Measurements from ENCODE around the gene EXOC6B. TPM values are rescaled to one million over a fixed set of nuclear protein-coding genes. Genes with fewer than 3 reads are reported as not detected.

Gene EXOC6B
- total RNA-seq, 4 donors from 2014 or later, result 15.7 to 58.4 (median 37.9) TPM

- DNase-seq, result no peak
- Histone ChIP-seq H3K27ac (no peak overlapping the region), H3K27me3 (no peaks in the 10 kb centered on the region), H3K36me3 (peaks cover 0 to 6% (median 0%) of the 10 kb centered on the region in 4 donors), H3K9me3 (peaks cover 7 to 8% of the 10 kb centered on the region in 2 donors), H3K4me1 (no peaks in the 10 kb centered on the region), H3K4me3 (no peak overlapping the region)
- in situ Hi-C loops (cut with MboI; ENCODE audit: low pct_ligation_motif_present in 1 of 4, low pct_unique_long_range_greater_than_20kb in 1 of 4, low sequenced_read_pairs in 3 of 4), result no loop called here
- 73 to 84% methylated on average over 6 of the region's 6 CpGs for WGBS, 2 donors (ENCODE audit: low coverage in 1 of 2)
- intact Hi-C loops (cut with DNase I; ENCODE audit: low total_unique reads), result no loop called here
- TF ChIP-seq CTCF (IDR thresholded peaks at IDR 0.05) (no peak), EP300 (IDR thresholded peaks at IDR 0.05; ENCODE audit: low read depth) (no peak), POLR2A (IDR thresholded peaks at IDR 0.05) (no peak), POLR2AphosphoS5 (IDR thresholded peaks at IDR 0.05) (no peak)
Measured at GRCh38 chr2:72457801-72458516, 367.9 kb downstream of the EXOC6B start.

GRCh38 chr2:72454189-72454588, 371.6 kb downstream of the EXOC6B start:
- Histone ChIP-seq H3K36me3 (no peaks in the 10 kb centered on the region), H3K27me3 (no peaks in the 10 kb centered on the region), H3K9me3 (no peaks in the 10 kb centered on the region), H3K4me3 (no peak overlapping the region), H3K27ac (no peak overlapping the region), H3K4me1 (no peaks in the 10 kb centered on the region)
- no peak for TF ChIP-seq POLR2A (IDR thresholded peaks at IDR 0.05)
- TF ChIP-seq EP300 (IDR thresholded peaks at IDR 0.05; ENCODE audit: low read depth), result no peak
- TF ChIP-seq CTCF (IDR thresholded peaks at IDR 0.05), result no peak
- WGBS, 2 donors (ENCODE audit: low coverage in 1 of 2), result 91 to 95% methylated on average over 3 to 4 of the region's 4 CpGs
- no peak for DNase-seq
- in situ Hi-C loops (cut with MboI; ENCODE audit: low pct_ligation_motif_present in 1 of 4, low pct_unique_long_range_greater_than_20kb in 1 of 4, low sequenced_read_pairs in 3 of 4), result no loop called here
- intact Hi-C loops (cut with DNase I; ENCODE audit: low total_unique reads), result no loop called here

GRCh38 chr2:72442270-72442669, 383.6 kb downstream of the EXOC6B start:
- intact Hi-C loops (cut with DNase I; ENCODE audit: low total_unique reads), result no loop called here

GRCh38 chr2:72439892-72440291, 385.9 kb downstream of the EXOC6B start:
- H3K36me3 ChIP-seq, result no peaks in the 10 kb centered on the region
- H3K4me1 ChIP-seq, result no peaks in the 10 kb centered on the region
- H3K9me3 ChIP-seq, result peaks cover 0 to 1% of the 10 kb centered on the region in 2 donors
- in situ Hi-C loops (cut with MboI; ENCODE audit: low pct_ligation_motif_present in 1 of 4, low pct_unique_long_range_greater_than_20kb in 1 of 4, low sequenced_read_pairs in 3 of 4) (no loop called here), intact Hi-C loops (cut with DNase I; ENCODE audit: low total_unique reads) (no loop called here)
- no peak overlapping the region for H3K27ac ChIP-seq
- no peak overlapping the region for H3K4me3 ChIP-seq
- 90 to 91% methylated on average over 4 to 5 of the region's 5 CpGs for WGBS, 2 donors (ENCODE audit: low coverage in 1 of 2)
- H3K27me3 ChIP-seq, result no peaks in the 10 kb centered on the region
- no peak for DNase-seq
- TF ChIP-seq EP300 (IDR thresholded peaks at IDR 0.05; ENCODE audit: low read depth), result no peak
- TF ChIP-seq POLR2A (IDR thresholded peaks at IDR 0.05), result no peak
- TF ChIP-seq POLR2AphosphoS5 (IDR thresholded peaks at IDR 0.05), result no peak
- TF ChIP-seq CTCF (IDR thresholded peaks at IDR 0.05), result no peak

More at GRCh38 chr2:72442270-72442669, 383.6 kb downstream of the EXOC6B start:
- Histone ChIP-seq H3K27ac (no peak overlapping the region), H3K4me3 (no peak overlapping the region), H3K4me1 (no peaks in the 10 kb centered on the region), H3K9me3 (no peaks in the 10 kb centered on the region), H3K36me3 (no peaks in the 10 kb centered on the region), H3K27me3 (no peaks in the 10 kb centered on the region)
- no peak for TF ChIP-seq EP300 (IDR thresholded peaks at IDR 0.05; ENCODE audit: low read depth)
- no peak for TF ChIP-seq CTCF (IDR thresholded peaks at IDR 0.05)
- TF ChIP-seq POLR2AphosphoS5 (IDR thresholded peaks at IDR 0.05), result no peak
- no peak for TF ChIP-seq POLR2A (IDR thresholded peaks at IDR 0.05)
- WGBS, 2 donors (ENCODE audit: low coverage in 1 of 2), result 95 to 96% methylated on average over 2 of the region's 2 CpGs
- in situ Hi-C loops (cut with MboI; ENCODE audit: low pct_ligation_motif_present in 1 of 4, low pct_unique_long_range_greater_than_20kb in 1 of 4, low sequenced_read_pairs in 3 of 4), result no loop called here
- DNase-seq, result no peak
